Gastroesophageal sphincter (tissue), 4 donors: ENCODE results near the gene RND1. TPM values are rescaled to one million over a fixed set of nuclear protein-coding genes. Genes with fewer than 3 reads are reported as not detected.
"Not testable (repeated sequence)": the region's sequence is repeated elsewhere in the genome, so short reads cannot be mapped to it uniquely, and the experiment has no call there.

Experiments
- ATAC-seq: fragments of 150-250 bp; one replicate; pipeline ENCODE4 v1.9.1; 2016; ENCODE audit warnings: mild to moderate bottlenecking, moderate library complexity
- H3K27ac ChIP-seq, 4 donors: fragments of 200-600 bp; sonication (generic) in 3 of 4; 1 replicate in 3 of 4; 2 replicates in 1 of 4; pipeline ENCODE4 v1.5.1; 2016 to 2019
- H3K27me3 ChIP-seq: fragments of 200-600 bp; sonication (generic); one replicate; pipeline ENCODE4 v1.5.1; 2019
- H3K36me3 ChIP-seq, 2 donors: fragments of 200-600 bp; sonication (generic); one replicate each; pipeline ENCODE4 v1.5.1; 2019; ENCODE audit warnings: control low read depth in 1 of 2
- H3K4me1 ChIP-seq, 3 donors: fragments of 200-600 bp; sonication (generic); 1 replicate in 2 of 3; 2 replicates in 1 of 3; pipeline ENCODE4 v1.5.1; 2016 to 2019; ENCODE audit warnings: control low read depth in 2 of 3
- H3K4me3 ChIP-seq, 2 donors: fragments of 200-600 bp; sonication (generic); one replicate each; pipeline ENCODE4 v1.5.1; 2019; ENCODE audit warnings: mild to moderate bottlenecking in 1 of 2, moderate library complexity in 1 of 2
- H3K9me3 ChIP-seq, 3 donors: fragments of 200-600 bp; sonication (generic); one replicate each; pipeline ENCODE4 v1.5.1; 2017 to 2019; ENCODE audit warnings: control low read depth in 2 of 3
- EP300 ChIP-seq: sonication (generic); formaldehyde crosslinking; IDR thresholded peaks from one replicate; pipeline ENCODE4 v1.6.1; 2017; ENCODE audit warnings: antibody characterized with exemption, mild to moderate bottlenecking
- POLR2A ChIP-seq, 2 donors: fragments of 450-650 bp; IDR thresholded peaks; one replicate each; pipeline ENCODE4 v1.6.1; 2017; ENCODE audit warnings: antibody characterized with exemption in 2 of 2, mild to moderate bottlenecking in 2 of 2, moderate library complexity in 1 of 2
- POLR2AphosphoS5 ChIP-seq: sonication (generic); formaldehyde crosslinking; IDR thresholded peaks from one replicate; pipeline ENCODE4 v1.6.1; 2017; ENCODE audit warnings: antibody characterized with exemption
- WGBS, 2 donors: methylation state at CpG; one replicate each; pipeline ENCODE4 v1.1.5; 2018; ENCODE audit warnings: low coverage in 1 of 2; 5-methylcytosine and 5-hydroxymethylcytosine counted together
- total RNA-seq, 4 donors: library from RNA; depleted of rRNA; stranded (reverse); fragments of >200 nt; gene quantifications; one replicate each; pipeline ENCODE4 v1.1.0, GENCODE V29; 2016
- TF ChIP-seq, protein P1 (sequence below), 4 experiments: fragments of 200-600 bp in 2 of 4; fragments of 450-650 bp in 2 of 4; sonication (generic) in 1 of 4; IDR thresholded peaks; one replicate each; pipeline ENCODE4 v1.5.1; 2017 to 2019; ENCODE audit warnings: antibody characterized with exemption in 4 of 4, mild to moderate bottlenecking in 2 of 4, moderate library complexity in 2 of 4

RND1 gene
- total RNA-seq, result 1 to 10 TPM in 1 of 4 donors, under 1 TPM in 1, not detected in 2; 0.19 to 1.9 TPM

GRCh38 chr12:48865281-48866051 is at the start of gene RND1:
Gene RND1 (minus strand): TSS chr12:48865870. CDS start chr12:48865767, 103 bp downstream.
- H3K27ac ChIP-seq, result peak within 1 kb of the TSS in 3 of 4 donors; percentile 15 to 59 (median 51)
- peaks cover 0 to 15% (median 3%) of the 10 kb centered on the region in 3 donors for H3K4me1 ChIP-seq
- H3K36me3 ChIP-seq, result peaks cover 0 to 6% of the 10 kb centered on the region in 2 donors
- WGBS, 2 donors, result 0% methylated on average over 16 of the region's 32 CpGs; no CpG with 5 or more reads in 1 of the 2 donors
- no peaks in the 10 kb centered on the region for H3K9me3 ChIP-seq
- peak; percentile 98 for ATAC-seq
- H3K27me3 ChIP-seq, result peaks cover 34% of the 10 kb centered on the region
- peak within 1 kb of the TSS; percentile 39 to 65 for H3K4me3 ChIP-seq
- peak; percentile 91 for TF ChIP-seq POLR2AphosphoS5
- TF ChIP-seq, protein P1, sequence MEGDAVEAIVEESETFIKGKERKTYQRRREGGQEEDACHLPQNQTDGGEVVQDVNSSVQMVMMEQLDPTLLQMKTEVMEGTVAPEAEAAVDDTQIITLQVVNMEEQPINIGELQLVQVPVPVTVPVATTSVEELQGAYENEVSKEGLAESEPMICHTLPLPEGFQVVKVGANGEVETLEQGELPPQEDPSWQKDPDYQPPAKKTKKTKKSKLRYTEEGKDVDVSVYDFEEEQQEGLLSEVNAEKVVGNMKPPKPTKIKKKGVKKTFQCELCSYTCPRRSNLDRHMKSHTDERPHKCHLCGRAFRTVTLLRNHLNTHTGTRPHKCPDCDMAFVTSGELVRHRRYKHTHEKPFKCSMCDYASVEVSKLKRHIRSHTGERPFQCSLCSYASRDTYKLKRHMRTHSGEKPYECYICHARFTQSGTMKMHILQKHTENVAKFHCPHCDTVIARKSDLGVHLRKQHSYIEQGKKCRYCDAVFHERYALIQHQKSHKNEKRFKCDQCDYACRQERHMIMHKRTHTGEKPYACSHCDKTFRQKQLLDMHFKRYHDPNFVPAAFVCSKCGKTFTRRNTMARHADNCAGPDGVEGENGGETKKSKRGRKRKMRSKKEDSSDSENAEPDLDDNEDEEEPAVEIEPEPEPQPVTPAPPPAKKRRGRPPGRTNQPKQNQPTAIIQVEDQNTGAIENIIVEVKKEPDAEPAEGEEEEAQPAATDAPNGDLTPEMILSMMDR (IDR thresholded peaks at IDR 0.05), result peak in 1 of 4 experiments; percentile 33
- TF ChIP-seq POLR2A (IDR thresholded peaks at IDR 0.05), result peak; percentile 83
- TF ChIP-seq EP300, result no peak

DNA sequence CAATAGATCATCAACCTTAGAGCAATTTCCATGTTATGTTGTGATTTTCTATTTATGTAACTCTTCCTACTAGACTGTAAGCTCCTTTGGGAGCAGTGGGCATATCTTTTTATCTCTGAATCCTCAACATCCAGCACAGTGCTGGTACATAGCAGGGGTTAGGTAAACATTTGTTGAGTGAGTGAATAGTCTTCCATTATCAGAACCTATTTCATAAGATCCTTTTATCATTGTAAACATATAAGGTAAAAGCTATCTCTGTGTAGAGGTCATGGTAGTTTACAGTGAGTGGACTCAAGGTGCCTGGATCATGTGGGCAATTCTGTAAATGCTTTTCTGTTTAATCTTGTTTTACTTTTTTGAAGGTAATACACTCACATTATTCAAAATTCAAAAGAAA is 44.5 kb upstream of the RND1 start:
- H3K4me1 ChIP-seq, result no peaks in the 10 kb centered on the region
- no peaks in the 10 kb centered on the region for H3K27me3 ChIP-seq
- ATAC-seq, result no peak
- no peak overlapping the region for H3K27ac ChIP-seq
- TF ChIP-seq EP300, result no peak
- TF ChIP-seq, protein P1 (IDR thresholded peaks at IDR 0.05), result no peak
- no peak for TF ChIP-seq POLR2A (IDR thresholded peaks at IDR 0.05)
- no peak for TF ChIP-seq POLR2AphosphoS5
- no peaks in the 10 kb centered on the region for H3K9me3 ChIP-seq
- no peaks in the 10 kb centered on the region for H3K36me3 ChIP-seq
- H3K4me3 ChIP-seq, result no peak overlapping the region

DNA sequence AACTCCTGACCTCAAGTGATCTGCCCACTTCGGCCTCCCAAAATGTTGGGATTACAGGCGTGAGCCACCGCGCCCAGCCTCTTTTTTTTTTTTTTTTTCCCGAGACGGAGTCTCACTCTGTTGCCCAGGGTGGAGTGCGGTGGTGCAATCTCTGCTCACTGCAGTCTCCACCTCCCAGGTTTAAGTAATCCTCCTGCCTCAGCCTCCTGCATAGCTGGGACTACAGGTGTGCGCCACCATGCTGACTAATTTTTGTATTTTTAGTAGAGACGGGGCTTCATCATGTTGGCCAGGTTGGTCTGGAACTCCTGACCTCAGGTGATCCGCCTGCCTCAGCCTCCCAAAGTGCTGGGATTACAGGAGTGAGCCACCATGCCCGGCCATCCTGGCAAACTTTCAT is 44.0 kb upstream of the RND1 start:
- not testable (repeated sequence) for H3K27me3 ChIP-seq, H3K4me1 ChIP-seq, H3K9me3 ChIP-seq, H3K27ac ChIP-seq, H3K4me3 ChIP-seq, ATAC-seq, H3K36me3 ChIP-seq
- WGBS, 2 donors, result 84 to 89% methylated on average over 5 to 10 of the region's 11 CpGs

GRCh38 chr12:48907245-48907644 is 41.6 kb upstream of the RND1 start:
- no peak overlapping the region for H3K4me3 ChIP-seq
- no peak overlapping the region for H3K27ac ChIP-seq
- no peaks in the 10 kb centered on the region for H3K9me3 ChIP-seq
- peaks cover 0 to 13% (median 0%) of the 10 kb centered on the region in 3 donors for H3K4me1 ChIP-seq
- 62 to 71% methylated on average over 3 of the region's 3 CpGs for WGBS, 2 donors
- no peaks in the 10 kb centered on the region for H3K36me3 ChIP-seq
- ATAC-seq, result no peak
- no peak for TF ChIP-seq POLR2A (IDR thresholded peaks at IDR 0.05)
- TF ChIP-seq, protein P1 (IDR thresholded peaks at IDR 0.05), result no peak
- TF ChIP-seq EP300, result no peak
- no peak for TF ChIP-seq POLR2AphosphoS5
- no peaks in the 10 kb centered on the region for H3K27me3 ChIP-seq

- Histone ChIP-seq H3K27ac (no peak overlapping the region), H3K4me1 (peaks cover 0 to 13% (median 0%) of the 10 kb centered on the region in 3 donors), H3K27me3 (no peaks in the 10 kb centered on the region), H3K9me3 (no peaks in the 10 kb centered on the region), H3K36me3 (no peaks in the 10 kb centered on the region), H3K4me3 (peak overlapping the region; percentile 19 to 37)
- WGBS, 2 donors, result 0% methylated on average over 8 to 11 of the region's 19 CpGs
- TF ChIP-seq, protein P1 (IDR thresholded peaks at IDR 0.05), result peak in 3 of 4 experiments; percentile 22 to 57 (median 36)
- no peak for TF ChIP-seq POLR2AphosphoS5
- peak; percentile 73 for ATAC-seq
Measured at GRCh38 chr12:48903982-48904411, 38.3 kb upstream of the RND1 start.
